GM12878 (cell line): Measurements from ENCODE around the gene OLFM1. TPM values are rescaled to one million over a fixed set of nuclear protein-coding genes. Genes with fewer than 3 reads are reported as not detected.

Experiments used
- ATAC-seq: fragments of 200-7000 bp; cut with Tn5 transposase; 3 replicates; pipeline ENCODE4 v1.9.1; 2020; ENCODE audit warnings: mild to moderate bottlenecking, moderate library complexity
- BruUV-seq: library from RNA; stranded (reverse); fragments of 400-500 nt; replicated peaks from 2 replicates; lab custom pipeline; 2021; lab: Mats Ljungman, UMichigan
- CTCF ChIA-PET: fragments of 300-600 bp; sonication (Branson Sonifier 250); formaldehyde crosslinking; extraction: SDS; loops from one replicate; lab custom pipeline; 2021; ENCODE audit warnings: inconsistent platforms; lab: Yijun Ruan, JAX
- POLR2A ChIA-PET: fragments of 350-600 bp; formaldehyde crosslinking; extraction: SDS; loops from one replicate; lab custom pipeline; 2021; ENCODE audit warnings: inconsistent platforms; lab: Charles Lee
- RAD21 ChIA-PET: fragments of 300-600 bp; sonication (Branson Sonifier 250); formaldehyde crosslinking; loops from one replicate; lab custom pipeline; 2023; ENCODE audit warnings: antibody characterized with exemption; ENCODE audit not compliant: unreplicated experiment; lab: Charles Lee
- SMC1A ChIA-PET: fragments of 300-600 bp; sonication (Branson Sonifier 250); formaldehyde crosslinking; loops from one replicate; lab custom pipeline; 2023; ENCODE audit not compliant: unreplicated experiment, uncharacterized antibody; lab: Charles Lee
- DNase-seq: peaks from one replicate; pipeline ENCODE4 v3.0.0-alpha.2; 2011; ENCODE audit warnings: low read depth, low spot score
- FAIRE-seq: peaks from 3 replicates; lab custom pipeline; 2011; peaks lifted over from hg19 to GRCh38; lab: Jason Lieb, UNC
- H2AFZ ChIP-seq: 2 replicates; pipeline ENCODE4 v1.6.0; 2011; ENCODE audit warnings: low read depth, low read length, control low read depth; ENCODE audit not compliant: control insufficient read depth
- H3K27ac ChIP-seq: 2 replicates; pipeline ENCODE4 v1.5.1; 2011; ENCODE audit warnings: control low read depth; ENCODE audit not compliant: control insufficient read depth, insufficient read depth
- H3K27me3 ChIP-seq, 2 experiments: replicated peaks in 1 of 2; 2 replicates each; pipeline versions ENCODE4 v1.6.0 to v1.6.1; 2011; ENCODE audit warnings: low read length in 1 of 2; ENCODE audit not compliant: control insufficient read depth in 2 of 2, insufficient read depth in 2 of 2
- H3K36me3 ChIP-seq, 2 experiments: 2 replicates each; pipeline ENCODE4 v1.5.1; 2011; ENCODE audit warnings: low read length in 1 of 2; ENCODE audit not compliant: control insufficient read depth in 2 of 2, insufficient read depth in 2 of 2
- H3K4me1 ChIP-seq: 2 replicates; pipeline ENCODE4 v1.6.1; 2011; ENCODE audit warnings: mild to moderate bottlenecking, low read length, moderate library complexity, mixed read lengths; ENCODE audit not compliant: control insufficient read depth, insufficient read depth
- H3K4me2 ChIP-seq: 2 replicates; pipeline ENCODE4 v1.6.0; 2011; ENCODE audit warnings: control low read depth; ENCODE audit not compliant: control insufficient read depth, insufficient read depth
- H3K4me3 ChIP-seq: fragments of 200-600 bp; sonication (generic); 2 replicates; pipeline ENCODE4 v1.5.1; 2016
- H3K79me2 ChIP-seq: 2 replicates; pipeline ENCODE4 v1.6.0; 2011; ENCODE audit warnings: low read length; ENCODE audit not compliant: control insufficient read depth, insufficient read depth
- H3K9ac ChIP-seq: 2 replicates; pipeline ENCODE4 v1.8.0; 2011; ENCODE audit warnings: low read length, control low read depth, mixed read lengths; ENCODE audit not compliant: control insufficient read depth, insufficient read depth
- H3K9me3 ChIP-seq: replicated peaks from 3 replicates; pipeline ENCODE4 v1.5.1; 2011; ENCODE audit warnings: mild to moderate bottlenecking, low read length; ENCODE audit not compliant: control insufficient read depth, insufficient read depth
- H4K20me1 ChIP-seq: 2 replicates; pipeline ENCODE4 v1.6.0; 2011; ENCODE audit not compliant: control insufficient read depth, insufficient read depth
- ASH2L ChIP-seq: fragments of 300-600, 200-600 bp; sonication (generic); IDR thresholded peaks from 2 replicates; pipeline ENCODE4 v1.6.1; 2017; ENCODE audit warnings: low read depth, mild to moderate bottlenecking, borderline replicate concordance
- BCL3 ChIP-seq: IDR thresholded peaks from 2 replicates; pipeline ENCODE4 v1.6.1; 2011; ENCODE audit warnings: borderline replicate concordance, low read depth, mild to moderate bottlenecking, moderate library complexity, low read length; ENCODE audit not compliant: insufficient read depth, poor library complexity, severe bottlenecking
- BHLHE40 ChIP-seq, 2 experiments: fragments of 450-650 bp in 1 of 2; IDR thresholded peaks; 2 replicates each; pipeline ENCODE4 v1.6.1; 2011 to 2017; ENCODE audit warnings: low read depth in 2 of 2, borderline replicate concordance in 1 of 2, improper control_type of control experiment in 1 of 2, low read length in 1 of 2, mild to moderate bottlenecking in 1 of 2
- ELK1 ChIP-seq: IDR thresholded peaks from 2 replicates; pipeline ENCODE4 v1.6.1; 2012; ENCODE audit warnings: low read depth, low read length, improper control_type of control experiment
- NR2C1 ChIP-seq: fragments of 450-650 bp; IDR thresholded peaks from 2 replicates; pipeline ENCODE4 v1.6.1; 2017; ENCODE audit warnings: antibody characterized with exemption, mild to moderate bottlenecking, moderate library complexity
- POLR2AphosphoS2 ChIP-seq: IDR thresholded peaks from 2 replicates; pipeline ENCODE4 v1.6.1; 2011; ENCODE audit warnings: low read depth, mild to moderate bottlenecking, low read length, improper control_type of control experiment, moderate library complexity
- REST ChIP-seq: IDR thresholded peaks from 2 replicates; pipeline ENCODE4 v1.6.1; 2012; ENCODE audit warnings: mild to moderate bottlenecking, low read depth, low read length
- ZNF592 ChIP-seq: fragments of 450-650 bp; IDR thresholded peaks from 2 replicates; pipeline ENCODE4 v1.6.1; 2017; ENCODE audit warnings: mild to moderate bottlenecking, moderate library complexity
- WGBS: methylation state at CpG from one replicate; pipeline ENCODE4 v1.1.6; 2016; ENCODE audit warnings: low lambda C conversion rate; ENCODE audit not compliant: insufficient replicate concordance, insufficient coverage; ENCODE audit errors: missing lambda C conversion rate; 5-methylcytosine and 5-hydroxymethylcytosine counted together
- in situ Hi-C: fragments of 300-500 bp; cut with MboI; formaldehyde crosslinking; loops from 9 replicates; pipeline ENCODE4 v1.14.3; 2018; ENCODE audit warnings: mixed read lengths
- intact Hi-C: fragments of 100-400 bp; cut with micrococcal nuclease; formaldehyde crosslinking; loops from one replicate; pipeline ENCODE4 v1.14.2; 2022; ENCODE audit not compliant: unreplicated experiment
- polyA plus RNA-seq, 11 experiments: library from polyadenylated mRNA; depleted of rRNA in 4 of 11; unstranded in 6 of 11; stranded (reverse) in 5 of 11; fragments of >200 nt; fragmentation: Nextera tagmentation in 4 of 11; fragmentation: Illumina TruSeq in 1 of 11; extraction: Ambion mirVana in 4 of 11; extraction: Trizol in 1 of 11; gene quantifications; 1 replicate in 1 of 11; 2 replicates in 10 of 11; pipeline versions ENCODE4 v1.2.1 to v1.2.3, GENCODE V29; 2011 to 2016; ENCODE audit warnings: inconsistent platforms in 2 of 11, missing spikeins in 2 of 11, low read depth in 1 of 11
- total RNA-seq, 4 experiments: library from RNA; depleted of rRNA in 3 of 4; stranded (reverse); fragments of >200 nt in 3 of 4; fragmentation: Illumina TruSeq in 1 of 4; extraction: Trizol in 1 of 4; gene quantifications; 2 replicates each; pipeline versions ENCODE4 v1.2.1 to v1.2.3, GENCODE V29; 2013 to 2021

The OLFM1 gene
- total and polyA plus RNA-seq, 10 of the 15 experiments (the other 5 are each of a cell fraction or from before 2014, with no cell fraction given), result not detected

- ChIA-PET SMC1A (no interaction called here), RAD21 (no interaction called here), POLR2A (no interaction called here), CTCF (no interaction called here)
- Histone ChIP-seq H3K27ac (no peak overlapping the region), H3K9ac (no peak overlapping the region), H3K36me3 (no peaks in the 10 kb centered on the region), H3K9me3 (no peaks in the 10 kb centered on the region; the same call in 2 of the 3 replicates), H3K4me3 (no peak overlapping the region), H3K27me3 (no peaks in the 10 kb centered on the region; a peak in 1 of 4 replicates), H2AFZ (no peak overlapping the region), H3K4me1 (no peaks in the 10 kb centered on the region), H3K79me2 (no peaks in the 10 kb centered on the region), H3K4me2 (no peak overlapping the region), H4K20me1 (no peaks in the 10 kb centered on the region)
- intact Hi-C loops, result no loop called here
- in situ Hi-C loops, result no loop called here
- TF ChIP-seq ELK1, result no peak
- no peak for TF ChIP-seq ZNF592
- TF ChIP-seq BCL3, result no peak
- no peak for TF ChIP-seq POLR2AphosphoS2
- TF ChIP-seq ASH2L, result no peak
- no peak for TF ChIP-seq BHLHE40 (IDR thresholded peaks at IDR 0.05; ENCODE audit: borderline replicate concordance in 1 of 2, low read depth in 2 of 2, low read length in 1 of 2)
- no peak for TF ChIP-seq NR2C1
- no peak for TF ChIP-seq REST
- no peak for FAIRE-seq
- WGBS, result 49% methylated on average over 4 of the region's 7 CpGs
- no peak for ATAC-seq
- no TSS peak for BruUV-seq
- no peak for DNase-seq
These were observed 21.2 kb upstream of the OLFM1 start for GRCh38 chr9:135066291-135066690.
